CD4-positive, alpha-beta T cell treated with Interleukin-10 for 1 hour (primary cell): Measurements from ENCODE around the gene ANTKMT.
A peak's percentile ranks its signal among the peaks of the same experiment; 100 is the strongest.
"Not testable (repeated sequence)": the region's sequence is repeated elsewhere in the genome, so short reads cannot be mapped to it uniquely, and the experiment has no call there.

ENCODE experiments used
- DNase-seq: peaks from one replicate; pipeline ENCODE4 v3.0.0-alpha.2; 2020

Gene ANTKMT

GRCh38 chr16:728890-729744 lies 8.2 kb downstream of the ANTKMT start:
- no peak for DNase-seq

GRCh38 chr16:729768-730665 lies 9.1 kb downstream of the ANTKMT start:
- no peak for DNase-seq

- no peak for DNase-seq
Measured at GRCh38 chr16:730666-731509, 9.9 kb downstream of the ANTKMT start.

GRCh38 chr16:732332-732731 lies 11.4 kb downstream of the ANTKMT start:
- no peak for DNase-seq

- no peak for DNase-seq
Measured at GRCh38 chr16:732936-733335, 12.0 kb downstream of the ANTKMT start.

- no peak for DNase-seq
Measured at GRCh38 chr16:733382-734207, 12.6 kb downstream of the ANTKMT start.

- no peak for DNase-seq
Measured at GRCh38 chr16:734208-734980, 13.4 kb downstream of the ANTKMT start.

GRCh38 chr16:734981-735881 lies 14.3 kb downstream of the ANTKMT start:
- no peak for DNase-seq

- no peak for DNase-seq
Measured at GRCh38 chr16:735982-736453, 15.1 kb downstream of the ANTKMT start.

GRCh38 chr16:736936-737481 lies 16.1 kb downstream of the ANTKMT start:
- no peak for DNase-seq

- DNase-seq: no peak
Measured at GRCh38 chr16:739560-740458, 18.9 kb downstream of the ANTKMT start.

GRCh38 chr16:740459-740763 lies 19.5 kb downstream of the ANTKMT start:
- DNase-seq: no peak

- peak; percentile 93 for DNase-seq
Measured at GRCh38 chr16:740764-741505, 20.0 kb downstream of the ANTKMT start, which contains the start of gene CIAO3. Gene CIAO3 (minus strand): TSS chr16:740997. CDS start chr16:740985, 12 bp downstream.

- DNase-seq: no peak
Measured at GRCh38 chr16:741986-742629, 21.2 kb downstream of the ANTKMT start.

GRCh38 chr16:742894-743293 lies 21.9 kb downstream of the ANTKMT start:
- DNase-seq: not testable (repeated sequence)

- no peak for DNase-seq
Measured at GRCh38 chr16:743794-744500, 23.0 kb downstream of the ANTKMT start.

- no peak for DNase-seq
Measured at GRCh38 chr16:745739-746138, 24.8 kb downstream of the ANTKMT start.
